ENCODE data around the gene ZNF232. TPM values are rescaled to one million over a fixed set of nuclear protein-coding genes. Genes with fewer than 3 reads are reported as not detected.

The ZNF232 gene
- total and polyA plus RNA-seq, 2 experiments from 2014 or later: 24.8 to 24.9 TPM

DNA sequence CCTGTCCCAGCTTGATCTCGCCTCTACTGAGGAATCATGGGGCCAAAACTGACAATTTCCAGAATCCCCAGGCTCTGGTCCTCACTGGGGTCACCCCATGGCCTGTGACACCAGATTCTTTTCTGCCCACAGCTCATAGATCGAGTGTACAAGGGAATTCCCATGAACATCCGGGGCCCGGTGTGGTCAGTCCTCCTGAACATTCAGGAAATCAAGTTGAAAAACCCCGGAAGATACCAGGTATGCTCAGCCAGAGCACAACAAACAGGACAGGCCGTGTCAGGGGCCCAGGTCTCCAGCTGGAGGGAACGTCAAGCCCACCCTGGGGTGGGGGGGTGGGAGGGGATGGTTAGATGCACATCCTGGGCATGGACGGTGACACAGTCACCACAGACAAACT lies 21.6 kb upstream of the ZNF232 start:
- no peaks in the 10 kb centered on the region for H4K20me1 ChIP-seq (replicated peaks; ENCODE audit: insufficient read depth)
- DNase-seq (ENCODE audit: low spot score): no peak
- Mint-ChIP-seq H3K9me3 (no peaks in the 10 kb centered on the region; the same call in 2 of the 3 replicates), H3K27ac (no peak overlapping the region), H3K27me3 (ENCODE audit: insufficient read depth, low read depth, poor library complexity) (peaks cover 6% of the 10 kb centered on the region), H3K4me1 (no peaks in the 10 kb centered on the region), H3K36me3 (ENCODE audit: low read depth) (no peaks in the 10 kb centered on the region), H3K4me3 (no peak overlapping the region)
- H3K9me2 ChIP-seq (ENCODE audit: insufficient read depth): no peaks in the 10 kb centered on the region
- H3K4me3 ChIP-seq: no peak overlapping the region
- no peaks in the 10 kb centered on the region for H3F3A ChIP-seq (replicated peaks; ENCODE audit: low read depth)
- no peaks in the 10 kb centered on the region for H3K79me2 ChIP-seq (replicated peaks; ENCODE audit: insufficient read depth)
- H3K4me1 ChIP-seq (ENCODE audit: insufficient read depth): no peaks in the 10 kb centered on the region
- no peak overlapping the region for H3K27ac ChIP-seq (ENCODE audit: low read depth)
- no peaks in the 10 kb centered on the region for H3K36me3 ChIP-seq (ENCODE audit: insufficient read depth)
- ATAC-seq: no peak
- TF ChIP-seq, protein P1, sequence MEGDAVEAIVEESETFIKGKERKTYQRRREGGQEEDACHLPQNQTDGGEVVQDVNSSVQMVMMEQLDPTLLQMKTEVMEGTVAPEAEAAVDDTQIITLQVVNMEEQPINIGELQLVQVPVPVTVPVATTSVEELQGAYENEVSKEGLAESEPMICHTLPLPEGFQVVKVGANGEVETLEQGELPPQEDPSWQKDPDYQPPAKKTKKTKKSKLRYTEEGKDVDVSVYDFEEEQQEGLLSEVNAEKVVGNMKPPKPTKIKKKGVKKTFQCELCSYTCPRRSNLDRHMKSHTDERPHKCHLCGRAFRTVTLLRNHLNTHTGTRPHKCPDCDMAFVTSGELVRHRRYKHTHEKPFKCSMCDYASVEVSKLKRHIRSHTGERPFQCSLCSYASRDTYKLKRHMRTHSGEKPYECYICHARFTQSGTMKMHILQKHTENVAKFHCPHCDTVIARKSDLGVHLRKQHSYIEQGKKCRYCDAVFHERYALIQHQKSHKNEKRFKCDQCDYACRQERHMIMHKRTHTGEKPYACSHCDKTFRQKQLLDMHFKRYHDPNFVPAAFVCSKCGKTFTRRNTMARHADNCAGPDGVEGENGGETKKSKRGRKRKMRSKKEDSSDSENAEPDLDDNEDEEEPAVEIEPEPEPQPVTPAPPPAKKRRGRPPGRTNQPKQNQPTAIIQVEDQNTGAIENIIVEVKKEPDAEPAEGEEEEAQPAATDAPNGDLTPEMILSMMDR (conservative IDR thresholded peaks at IDR 0.05; ENCODE audit: low read depth in 2 of 2): no peak
- TF ChIP-seq CREB1 (CRISPR knock-in tag; IDR thresholded peaks at IDR 0.05; ENCODE audit: low read depth) (no peak), POLR2AphosphoS5 (IDR thresholded peaks at IDR 0.05; ENCODE audit: low read depth) (no peak), EZH2 (IDR thresholded peaks at IDR 0.05; ENCODE audit: low read depth, unreplicated experiment) (no peak), EZH2phosphoT487 (IDR thresholded peaks at IDR 0.05; ENCODE audit: unreplicated experiment) (no peak), JUNB (IDR thresholded peaks at IDR 0.05; ENCODE audit: unreplicated experiment) (no peak), NANOG (IDR thresholded peaks at IDR 0.05; ENCODE audit: borderline replicate concordance) (no peak), ZNF114 (CRISPR knock-in tag; IDR thresholded peaks at IDR 0.05) (no peak), ZNF331 (CRISPR knock-in tag; IDR thresholded peaks at IDR 0.05; ENCODE audit: low read depth) (no peak), STAT1 (IDR thresholded peaks at IDR 0.05; ENCODE audit: unreplicated experiment) (no peak)
- TF ChIP-seq, protein P2, sequence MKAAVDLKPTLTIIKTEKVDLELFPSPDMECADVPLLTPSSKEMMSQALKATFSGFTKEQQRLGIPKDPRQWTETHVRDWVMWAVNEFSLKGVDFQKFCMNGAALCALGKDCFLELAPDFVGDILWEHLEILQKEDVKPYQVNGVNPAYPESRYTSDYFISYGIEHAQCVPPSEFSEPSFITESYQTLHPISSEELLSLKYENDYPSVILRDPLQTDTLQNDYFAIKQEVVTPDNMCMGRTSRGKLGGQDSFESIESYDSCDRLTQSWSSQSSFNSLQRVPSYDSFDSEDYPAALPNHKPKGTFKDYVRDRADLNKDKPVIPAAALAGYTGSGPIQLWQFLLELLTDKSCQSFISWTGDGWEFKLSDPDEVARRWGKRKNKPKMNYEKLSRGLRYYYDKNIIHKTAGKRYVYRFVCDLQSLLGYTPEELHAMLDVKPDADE (IDR thresholded peaks at IDR 0.05): no peak
- TF ChIP-seq, protein P3, sequence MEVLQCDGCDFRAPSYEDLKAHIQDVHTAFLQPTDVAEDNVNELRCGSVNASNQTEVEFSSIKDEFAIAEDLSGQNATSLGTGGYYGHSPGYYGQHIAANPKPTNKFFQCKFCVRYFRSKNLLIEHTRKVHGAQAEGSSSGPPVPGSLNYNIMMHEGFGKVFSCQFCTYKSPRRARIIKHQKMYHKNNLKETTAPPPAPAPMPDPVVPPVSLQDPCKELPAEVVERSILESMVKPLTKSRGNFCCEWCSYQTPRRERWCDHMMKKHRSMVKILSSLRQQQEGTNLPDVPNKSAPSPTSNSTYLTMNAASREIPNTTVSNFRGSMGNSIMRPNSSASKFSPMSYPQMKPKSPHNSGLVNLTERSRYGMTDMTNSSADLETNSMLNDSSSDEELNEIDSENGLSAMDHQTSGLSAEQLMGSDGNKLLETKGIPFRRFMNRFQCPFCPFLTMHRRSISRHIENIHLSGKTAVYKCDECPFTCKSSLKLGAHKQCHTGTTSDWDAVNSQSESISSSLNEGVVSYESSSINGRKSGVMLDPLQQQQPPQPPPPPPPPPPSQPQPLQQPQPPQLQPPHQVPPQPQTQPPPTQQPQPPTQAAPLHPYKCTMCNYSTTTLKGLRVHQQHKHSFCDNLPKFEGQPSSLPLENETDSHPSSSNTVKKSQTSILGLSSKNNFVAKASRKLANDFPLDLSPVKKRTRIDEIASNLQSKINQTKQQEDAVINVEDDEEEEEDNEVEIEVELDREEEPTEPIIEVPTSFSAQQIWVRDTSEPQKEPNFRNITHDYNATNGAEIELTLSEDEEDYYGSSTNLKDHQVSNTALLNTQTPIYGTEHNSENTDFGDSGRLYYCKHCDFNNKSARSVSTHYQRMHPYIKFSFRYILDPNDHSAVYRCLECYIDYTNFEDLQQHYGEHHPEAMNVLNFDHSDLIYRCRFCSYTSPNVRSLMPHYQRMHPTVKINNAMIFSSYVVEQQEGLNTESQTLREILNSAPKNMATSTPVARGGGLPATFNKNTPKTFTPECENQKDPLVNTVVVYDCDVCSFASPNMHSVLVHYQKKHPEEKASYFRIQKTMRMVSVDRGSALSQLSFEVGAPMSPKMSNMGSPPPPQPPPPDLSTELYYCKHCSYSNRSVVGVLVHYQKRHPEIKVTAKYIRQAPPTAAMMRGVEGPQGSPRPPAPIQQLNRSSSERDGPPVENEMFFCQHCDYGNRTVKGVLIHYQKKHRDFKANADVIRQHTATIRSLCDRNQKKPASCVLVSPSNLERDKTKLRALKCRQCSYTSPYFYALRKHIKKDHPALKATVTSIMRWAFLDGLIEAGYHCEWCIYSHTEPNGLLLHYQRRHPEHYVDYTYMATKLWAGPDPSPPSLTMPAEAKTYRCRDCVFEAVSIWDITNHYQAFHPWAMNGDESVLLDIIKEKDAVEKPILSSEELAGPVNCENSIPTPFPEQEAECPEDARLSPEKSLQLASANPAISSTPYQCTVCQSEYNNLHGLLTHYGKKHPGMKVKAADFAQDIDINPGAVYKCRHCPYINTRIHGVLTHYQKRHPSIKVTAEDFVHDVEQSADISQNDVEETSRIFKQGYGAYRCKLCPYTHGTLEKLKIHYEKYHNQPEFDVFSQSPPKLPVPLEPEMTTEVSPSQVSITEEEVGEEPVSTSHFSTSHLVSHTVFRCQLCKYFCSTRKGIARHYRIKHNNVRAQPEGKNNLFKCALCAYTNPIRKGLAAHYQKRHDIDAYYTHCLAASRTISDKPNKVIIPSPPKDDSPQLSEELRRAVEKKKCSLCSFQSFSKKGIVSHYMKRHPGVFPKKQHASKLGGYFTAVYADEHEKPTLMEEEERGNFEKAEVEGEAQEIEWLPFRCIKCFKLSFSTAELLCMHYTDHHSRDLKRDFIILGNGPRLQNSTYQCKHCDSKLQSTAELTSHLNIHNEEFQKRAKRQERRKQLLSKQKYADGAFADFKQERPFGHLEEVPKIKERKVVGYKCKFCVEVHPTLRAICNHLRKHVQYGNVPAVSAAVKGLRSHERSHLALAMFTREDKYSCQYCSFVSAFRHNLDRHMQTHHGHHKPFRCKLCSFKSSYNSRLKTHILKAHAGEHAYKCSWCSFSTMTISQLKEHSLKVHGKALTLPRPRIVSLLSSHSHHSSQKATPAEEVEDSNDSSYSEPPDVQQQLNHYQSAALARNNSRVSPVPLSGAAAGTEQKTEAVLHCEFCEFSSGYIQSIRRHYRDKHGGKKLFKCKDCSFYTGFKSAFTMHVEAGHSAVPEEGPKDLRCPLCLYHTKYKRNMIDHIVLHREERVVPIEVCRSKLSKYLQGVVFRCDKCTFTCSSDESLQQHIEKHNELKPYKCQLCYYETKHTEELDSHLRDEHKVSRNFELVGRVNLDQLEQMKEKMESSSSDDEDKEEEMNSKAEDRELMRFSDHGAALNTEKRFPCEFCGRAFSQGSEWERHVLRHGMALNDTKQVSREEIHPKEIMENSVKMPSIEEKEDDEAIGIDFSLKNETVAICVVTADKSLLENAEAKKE (CRISPR knock-in tag; IDR thresholded peaks at IDR 0.05): no peak
- TF ChIP-seq, protein P4, sequence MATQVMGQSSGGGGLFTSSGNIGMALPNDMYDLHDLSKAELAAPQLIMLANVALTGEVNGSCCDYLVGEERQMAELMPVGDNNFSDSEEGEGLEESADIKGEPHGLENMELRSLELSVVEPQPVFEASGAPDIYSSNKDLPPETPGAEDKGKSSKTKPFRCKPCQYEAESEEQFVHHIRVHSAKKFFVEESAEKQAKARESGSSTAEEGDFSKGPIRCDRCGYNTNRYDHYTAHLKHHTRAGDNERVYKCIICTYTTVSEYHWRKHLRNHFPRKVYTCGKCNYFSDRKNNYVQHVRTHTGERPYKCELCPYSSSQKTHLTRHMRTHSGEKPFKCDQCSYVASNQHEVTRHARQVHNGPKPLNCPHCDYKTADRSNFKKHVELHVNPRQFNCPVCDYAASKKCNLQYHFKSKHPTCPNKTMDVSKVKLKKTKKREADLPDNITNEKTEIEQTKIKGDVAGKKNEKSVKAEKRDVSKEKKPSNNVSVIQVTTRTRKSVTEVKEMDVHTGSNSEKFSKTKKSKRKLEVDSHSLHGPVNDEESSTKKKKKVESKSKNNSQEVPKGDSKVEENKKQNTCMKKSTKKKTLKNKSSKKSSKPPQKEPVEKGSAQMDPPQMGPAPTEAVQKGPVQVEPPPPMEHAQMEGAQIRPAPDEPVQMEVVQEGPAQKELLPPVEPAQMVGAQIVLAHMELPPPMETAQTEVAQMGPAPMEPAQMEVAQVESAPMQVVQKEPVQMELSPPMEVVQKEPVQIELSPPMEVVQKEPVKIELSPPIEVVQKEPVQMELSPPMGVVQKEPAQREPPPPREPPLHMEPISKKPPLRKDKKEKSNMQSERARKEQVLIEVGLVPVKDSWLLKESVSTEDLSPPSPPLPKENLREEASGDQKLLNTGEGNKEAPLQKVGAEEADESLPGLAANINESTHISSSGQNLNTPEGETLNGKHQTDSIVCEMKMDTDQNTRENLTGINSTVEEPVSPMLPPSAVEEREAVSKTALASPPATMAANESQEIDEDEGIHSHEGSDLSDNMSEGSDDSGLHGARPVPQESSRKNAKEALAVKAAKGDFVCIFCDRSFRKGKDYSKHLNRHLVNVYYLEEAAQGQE (IDR thresholded peaks at IDR 0.05; ENCODE audit: unreplicated experiment): no peak
- H3K27me3 ChIP-seq (ENCODE audit: insufficient read depth): no peaks in the 10 kb centered on the region
- no peak overlapping the region for H3K4me2 ChIP-seq
- no peak overlapping the region for H2AFZ ChIP-seq

All from GM23338 (cell line).